AG08396 (cell line): Measurements from ENCODE around the gene DNAJB8.
A peak's percentile ranks its signal among the peaks of the same experiment; 100 is the strongest.

ENCODE experiments used
- DNase-seq: peaks from one replicate; pipeline ENCODE4 v3.0.0; 2012; ENCODE audit warnings: low spot score, mixed read lengths

Gene DNAJB8

DNA sequence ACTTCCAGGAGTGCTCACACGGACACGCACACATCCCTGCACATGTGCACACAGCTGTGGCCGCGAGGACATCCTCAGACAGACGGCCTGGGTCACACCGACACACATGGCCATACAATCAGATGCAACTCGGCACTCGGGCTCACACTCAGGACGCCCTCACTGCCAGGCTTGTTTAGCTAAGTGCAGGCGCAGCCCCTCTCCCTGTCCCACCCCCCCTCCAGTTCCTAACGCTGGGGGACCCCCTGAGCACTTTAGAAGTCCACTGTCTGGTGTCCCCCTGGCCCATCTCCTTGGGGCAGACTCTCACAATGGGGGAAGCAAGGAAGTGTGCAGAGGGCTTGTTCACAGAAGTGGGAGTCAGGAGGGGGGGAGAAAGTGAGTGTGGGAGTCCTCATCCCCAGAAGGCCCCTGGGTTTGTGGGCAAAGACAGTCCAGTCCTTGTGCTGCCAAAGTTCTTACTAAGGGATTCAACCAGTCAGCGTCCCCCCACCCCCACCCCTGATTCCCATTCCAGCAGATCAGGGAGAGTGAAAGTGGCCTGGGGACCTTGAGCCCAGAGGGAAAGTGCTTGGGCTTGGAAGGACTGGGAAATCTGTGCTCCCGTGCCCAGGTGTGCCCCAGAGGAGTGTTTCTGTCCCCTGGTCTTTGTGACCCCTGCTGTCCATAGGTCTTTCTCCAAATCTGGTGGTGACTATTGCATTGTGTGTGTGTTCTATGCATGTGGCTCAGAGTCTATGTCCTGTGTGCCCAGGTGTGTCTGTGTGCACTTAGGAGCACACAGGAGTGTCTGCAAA is 27.1 kb upstream of the DNAJB8 start:
- no peak for DNase-seq

DNA sequence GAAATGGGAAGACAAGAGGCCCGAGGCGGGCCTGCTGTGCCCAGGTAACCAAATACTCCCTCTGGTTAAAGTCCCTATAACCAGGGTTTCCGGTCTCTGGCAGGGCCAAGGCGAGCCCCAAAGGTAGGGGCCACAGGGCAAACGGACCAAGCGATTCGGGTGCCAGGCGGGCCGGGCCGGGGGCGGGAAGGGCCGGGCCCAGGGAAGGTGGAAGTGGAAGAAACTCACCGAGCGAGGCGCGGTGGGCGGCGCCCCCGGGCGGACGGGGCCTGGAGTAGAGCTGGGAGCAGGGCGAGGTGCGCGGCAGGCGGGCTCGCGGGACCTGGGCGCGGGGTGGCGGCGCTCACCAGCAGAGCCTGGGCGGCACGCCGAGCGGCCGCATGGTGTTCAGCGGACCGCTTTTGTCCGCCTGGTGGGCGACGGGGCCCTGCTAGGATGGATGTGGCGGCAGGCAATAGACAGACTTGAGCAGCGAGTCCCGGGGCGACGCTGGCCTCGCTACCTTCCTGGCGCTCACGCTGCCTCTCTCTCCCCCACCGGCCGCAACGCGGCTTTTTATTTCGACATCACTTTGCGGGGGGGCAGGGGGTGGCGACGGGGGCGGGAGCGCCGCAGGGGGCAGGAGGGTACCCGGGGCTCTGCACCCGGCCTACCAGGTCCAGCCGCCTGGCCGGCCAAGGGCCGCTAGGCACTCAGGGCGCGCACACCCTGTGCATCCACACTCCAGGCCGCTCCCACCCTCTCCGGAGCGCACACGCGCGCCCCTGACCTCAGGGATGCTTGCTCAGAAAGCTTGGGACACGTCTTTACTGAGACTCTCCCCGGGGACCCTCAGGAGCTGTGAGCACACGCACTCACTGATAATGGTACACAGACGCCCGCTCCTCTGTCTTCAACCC is 26.2 kb upstream of the DNAJB8 start, which contains the start of gene GATA2:
Gene GATA2 (minus strand): TSS at position 531 of the 899 bp plus-strand sequence. CDS start 6,170 bp downstream, outside the sequence.
- no peak for DNase-seq

GRCh38 chr3:128491941-128492670 is 25.4 kb upstream of the DNAJB8 start:
- no peak for DNase-seq

DNA sequence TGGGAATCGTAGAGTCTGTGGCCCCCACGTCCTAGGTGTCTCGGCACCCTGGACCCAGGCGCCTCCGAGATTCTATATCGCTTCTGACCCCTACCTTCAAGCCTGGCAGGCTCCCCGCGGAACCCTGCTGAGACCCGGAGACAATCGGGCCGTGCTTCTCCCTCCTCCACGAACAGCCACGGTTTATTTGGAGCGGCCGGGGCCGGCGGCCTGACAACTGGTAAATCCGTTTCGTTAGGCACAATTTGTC is 24.9 kb upstream of the DNAJB8 start:
- no peak for DNase-seq

GRCh38 chr3:128490915-128491690 is 24.4 kb upstream of the DNAJB8 start:
- DNase-seq: no peak

DNA sequence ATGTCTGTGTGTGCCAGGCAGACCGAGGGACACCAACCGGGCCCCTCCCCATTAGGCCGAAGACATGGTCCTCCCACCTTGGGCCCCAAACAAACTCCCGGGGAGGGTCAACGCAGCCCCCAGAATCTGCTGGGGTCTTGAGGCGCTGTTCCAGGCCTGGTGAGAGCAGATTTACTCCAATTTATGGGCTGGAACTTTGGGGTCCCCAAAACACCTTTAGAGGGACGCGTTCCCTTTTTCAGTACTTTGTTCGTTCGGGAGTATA is 23.9 kb upstream of the DNAJB8 start:
- DNase-seq: no peak

DNA sequence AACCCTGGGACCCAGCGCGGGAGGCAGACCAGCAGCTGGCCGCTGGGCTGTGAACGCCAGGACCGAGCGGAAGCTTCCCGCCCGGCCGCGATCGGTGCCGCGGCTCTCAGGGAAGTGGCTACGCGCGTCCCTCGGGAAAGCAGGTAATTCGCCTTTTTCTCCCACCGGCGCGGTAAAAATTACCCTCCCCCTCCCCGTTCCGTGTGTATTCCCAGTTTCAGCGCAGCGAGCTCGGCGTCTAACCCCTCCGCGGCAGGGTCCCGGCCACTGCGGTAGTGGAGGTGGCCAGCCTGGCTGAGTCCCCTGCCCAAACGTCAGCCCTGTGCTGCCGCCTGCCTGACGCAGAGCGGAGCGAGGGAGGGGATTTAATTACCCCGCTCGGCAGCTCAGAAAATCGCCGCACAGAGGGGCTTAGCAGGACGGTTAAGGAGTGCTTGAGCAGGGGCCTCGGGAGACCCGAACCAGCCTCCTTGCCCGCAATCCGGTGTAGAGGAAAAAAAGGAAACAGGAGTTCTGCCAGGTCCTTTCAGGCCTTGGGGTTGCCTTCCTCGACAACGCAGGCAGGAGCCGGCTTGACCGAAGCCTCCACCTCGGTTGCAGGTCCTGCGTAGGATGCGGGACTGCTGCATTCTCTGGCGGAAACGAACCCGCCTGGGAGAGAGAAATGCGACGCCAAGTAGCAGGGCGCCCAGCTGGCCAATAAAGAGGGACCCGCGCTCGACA is 23.4 kb upstream of the DNAJB8 start:
- DNase-seq: peak; percentile 64

GRCh38 chr3:128489674-128489926 is 22.9 kb upstream of the DNAJB8 start:
- DNase-seq: no peak

- DNase-seq: peak; percentile 85
Observed at GRCh38 chr3:128488991-128489673, 22.4 kb upstream of the DNAJB8 start.

DNA sequence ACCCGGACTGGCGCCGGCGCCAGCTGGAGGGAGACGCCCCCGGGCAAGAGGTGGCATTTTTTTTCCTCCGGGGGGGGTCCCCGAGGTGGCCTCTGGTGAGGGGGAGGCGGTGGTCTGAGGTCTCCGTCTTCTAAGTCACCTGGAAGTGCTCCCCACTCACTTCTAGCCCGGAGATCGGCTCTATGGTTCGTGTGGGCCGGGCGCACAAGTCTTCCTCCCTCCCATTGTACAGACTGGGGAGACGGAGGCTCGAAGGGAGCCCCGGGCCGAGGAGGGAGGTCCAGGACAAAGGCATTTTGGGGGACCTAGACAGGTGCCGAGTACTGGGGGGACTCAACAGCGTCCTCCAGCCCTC is 21.9 kb upstream of the DNAJB8 start:
- DNase-seq: no peak

DNA sequence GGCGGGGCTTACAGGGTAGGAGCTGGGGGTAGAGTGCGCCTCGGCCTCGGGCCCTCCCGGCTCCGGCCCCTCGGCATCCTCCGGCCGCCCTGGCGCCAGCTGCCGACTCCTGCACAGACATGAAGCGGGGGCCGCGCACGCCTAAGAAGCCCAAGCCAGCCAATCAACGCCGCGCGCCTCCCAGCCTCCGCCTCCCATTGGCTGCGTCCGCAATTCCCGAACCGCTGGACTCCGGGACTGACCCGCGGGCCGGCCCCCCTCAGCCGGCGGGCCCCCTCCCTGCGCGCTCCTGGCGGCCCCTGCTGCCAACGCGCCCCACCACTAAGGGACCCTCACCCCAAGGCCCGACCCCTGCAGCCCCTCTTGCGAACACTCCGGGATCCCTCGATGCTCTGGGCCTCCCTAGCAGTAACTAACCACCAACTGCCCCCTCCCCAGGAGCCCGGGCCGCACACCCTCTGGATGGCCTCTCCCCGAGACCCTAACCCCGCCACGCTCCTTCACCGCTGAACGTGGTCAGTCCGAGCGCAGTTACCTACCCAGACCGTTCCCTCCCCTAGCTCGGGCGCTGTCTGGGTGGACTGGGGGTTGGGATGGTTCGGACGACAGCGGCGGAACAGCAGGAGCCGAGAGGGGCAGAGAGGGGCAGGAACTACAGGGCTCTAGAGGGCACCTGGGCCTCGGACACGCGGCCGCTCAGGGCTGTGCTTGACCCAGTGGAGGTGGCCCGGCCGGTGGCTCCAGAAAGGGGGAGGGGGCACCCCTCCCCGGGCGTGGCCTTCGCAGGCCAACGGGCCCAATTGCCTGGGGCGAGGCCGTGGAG is 21.3 kb upstream of the DNAJB8 start:
- DNase-seq: peak; percentile 98

DNA sequence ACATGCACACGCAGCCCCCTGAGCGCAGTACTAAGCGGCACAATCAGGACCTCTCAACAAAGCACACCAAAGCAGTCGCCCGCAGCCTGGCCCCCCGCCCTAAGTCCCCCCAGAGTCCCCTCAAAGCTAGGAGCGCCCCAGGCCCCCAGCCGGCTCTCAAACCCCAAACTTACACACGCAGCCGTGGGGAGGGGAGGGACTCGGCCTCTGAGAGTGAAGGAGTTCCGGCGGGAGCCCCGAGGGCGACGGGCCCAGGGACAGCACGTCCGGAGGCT is 20.8 kb upstream of the DNAJB8 start:
- DNase-seq: no peak

GRCh38 chr3:128486681-128487537 is 20.2 kb upstream of the DNAJB8 start:
- DNase-seq: peak; percentile 68

- no peak for DNase-seq
Observed at GRCh38 chr3:128486205-128486628, 19.5 kb upstream of the DNAJB8 start.

- DNase-seq: no peak
Observed at GRCh38 chr3:128485282-128486204, 18.9 kb upstream of the DNAJB8 start.

GRCh38 chr3:128484404-128485281 is 18.0 kb upstream of the DNAJB8 start:
- DNase-seq: no peak

GRCh38 chr3:128483657-128484403 is 17.1 kb upstream of the DNAJB8 start:
- no peak for DNase-seq
